Activated CD4-positive, alpha-beta T cell treated with anti-CD3 and anti-CD28 coated beads, Interleukin-2, amount 50 U/mL, for 16 hours (primary cell): ENCODE data around the gene FGR.

Experiments
- DNase-seq: peaks from one replicate; pipeline ENCODE4 v3.0.0-alpha.2; 2020

Gene FGR

GRCh38 chr1:27564710-27565649 lies 70.0 kb downstream of the FGR start:
- DNase-seq, result no peak

DNA sequence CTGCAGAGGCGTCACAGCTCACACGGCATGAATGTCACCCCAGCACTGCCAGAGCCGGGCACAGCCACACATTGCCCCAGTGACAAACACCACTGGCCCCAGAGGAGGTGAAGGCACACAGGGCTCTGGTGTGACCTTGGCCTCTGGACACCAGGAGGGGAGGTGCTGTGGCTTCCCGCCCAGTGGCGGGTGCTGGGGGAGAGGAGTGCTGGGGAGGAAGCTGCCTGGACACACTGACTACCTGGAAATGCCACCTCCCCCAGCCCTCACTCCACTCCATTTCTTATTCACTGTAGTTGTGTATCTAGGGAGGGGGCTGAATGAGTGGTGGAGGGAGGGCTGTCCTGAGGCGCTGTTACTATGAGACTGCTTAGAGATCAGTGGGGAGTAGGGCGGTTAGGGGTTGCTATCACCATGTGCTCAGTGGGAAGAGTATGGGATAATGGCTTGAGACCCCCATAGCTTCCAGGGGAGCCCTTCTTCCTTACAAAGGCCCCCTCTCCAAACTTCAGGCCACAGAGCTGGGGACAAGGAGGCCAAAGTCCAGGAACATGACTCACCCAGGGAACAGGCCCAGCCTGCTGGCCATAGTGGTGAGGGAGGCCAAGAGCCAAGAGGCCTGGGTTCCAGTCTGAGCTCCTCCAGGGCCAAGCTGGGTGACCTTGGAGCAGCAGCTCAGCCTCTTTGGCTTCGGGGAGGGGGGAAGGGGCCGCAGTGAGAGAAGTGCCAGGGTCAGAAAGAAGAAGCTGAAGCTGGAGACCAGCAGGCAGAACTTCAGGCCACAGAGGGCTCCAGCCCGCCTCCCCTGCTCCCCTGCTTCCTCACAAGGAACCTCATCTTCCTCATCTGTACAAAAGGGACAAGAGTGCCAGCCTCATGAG lies 71.2 kb downstream of the FGR start:
- DNase-seq, result no peak

GRCh38 chr1:27563341-27563590 lies 71.7 kb downstream of the FGR start:
- DNase-seq, result no peak

GRCh38 chr1:27562534-27563340 lies 72.2 kb downstream of the FGR start:
- DNase-seq, result no peak
